ENCODE measurements around the gene GZF1.
A peak's percentile ranks its signal among the peaks of the same experiment; 100 is the strongest.

GZF1 gene

GRCh38 chr20:23370873-23371272 is 8.9 kb downstream of the GZF1 start:
- no peak for DNase-seq

GRCh38 chr20:23371496-23371895 is 9.5 kb downstream of the GZF1 start:
- DNase-seq, result no peak

GRCh38 chr20:23374441-23374840 is 12.5 kb downstream of the GZF1 start:
- DNase-seq, result no peak

GRCh38 chr20:23375827-23376226 is 13.8 kb downstream of the GZF1 start:
- no peak for DNase-seq

- no peak for DNase-seq
These were observed 17.8 kb downstream of the GZF1 start for GRCh38 chr20:23379772-23380171.

GRCh38 chr20:23381876-23382275 is 19.9 kb downstream of the GZF1 start:
- no peak for DNase-seq

- no peak for DNase-seq
These were observed 24.5 kb downstream of the GZF1 start for GRCh38 chr20:23386304-23387117.

- DNase-seq, result no peak
These were observed 25.1 kb downstream of the GZF1 start for GRCh38 chr20:23387118-23387443.

- no peak for DNase-seq
These were observed 28.3 kb downstream of the GZF1 start for GRCh38 chr20:23390091-23390774.

- no peak for DNase-seq
These were observed 29.8 kb downstream of the GZF1 start for GRCh38 chr20:23391707-23392310.

- no peak for DNase-seq
These were observed 32.2 kb downstream of the GZF1 start for GRCh38 chr20:23393996-23394775.

- DNase-seq, result no peak
These were observed 35.1 kb downstream of the GZF1 start for GRCh38 chr20:23396950-23397627.

- DNase-seq, result no peak
These were observed 36.0 kb downstream of the GZF1 start for GRCh38 chr20:23397961-23398360.

GRCh38 chr20:23399568-23400241 is 37.7 kb downstream of the GZF1 start:
- peak; percentile 36 for DNase-seq

GRCh38 chr20:23401051-23401450 is 39.1 kb downstream of the GZF1 start:
- DNase-seq, result no peak

- DNase-seq, result no peak
These were observed 41.8 kb downstream of the GZF1 start for GRCh38 chr20:23403751-23404150.

GRCh38 chr20:23404196-23404595 is 42.2 kb downstream of the GZF1 start:
- DNase-seq, result no peak

- no peak for DNase-seq
These were observed 44.9 kb downstream of the GZF1 start for GRCh38 chr20:23406880-23407279.

GRCh38 chr20:23407781-23408464 is 45.9 kb downstream of the GZF1 start:
- DNase-seq, result no peak

GRCh38 chr20:23408957-23409356 is 47.0 kb downstream of the GZF1 start:
- no peak for DNase-seq

GRCh38 chr20:23409800-23410199 is 47.8 kb downstream of the GZF1 start:
- no peak for DNase-seq

Data from activated CD4-positive, CD25-positive, alpha-beta regulatory T cell treated with anti-CD3 and anti-CD28 coated beads, Interleukin-2, amount 50 U/mL, for 72 hours (primary cell).